HFF-Myc (cell line): ENCODE measurements around the gene RRP1.

ENCODE experiments used
- DNase-seq: peaks from one replicate; pipeline ENCODE4 v3.0.0-alpha.2; 2011; ENCODE audit warnings: low read depth; ENCODE audit errors: extremely low read depth
- H3K4me3 ChIP-seq: replicated peaks from 2 replicates; pipeline ENCODE4 v1.5.1; 2011; ENCODE audit warnings: low read depth, mild to moderate bottlenecking, control low read depth, low read length
- TF ChIP-seq, protein P1 (sequence below): IDR thresholded peaks from 2 replicates; pipeline ENCODE4 v1.5.1; 2012; ENCODE audit warnings: mild to moderate bottlenecking, low read depth, low read length, control low read depth; ENCODE audit errors: missing control alignments

The RRP1 gene

GRCh38 chr21:43850728-43851295 is 61.4 kb downstream of the RRP1 start:
- no peak overlapping the region for H3K4me3 ChIP-seq
- TF ChIP-seq, protein P1, sequence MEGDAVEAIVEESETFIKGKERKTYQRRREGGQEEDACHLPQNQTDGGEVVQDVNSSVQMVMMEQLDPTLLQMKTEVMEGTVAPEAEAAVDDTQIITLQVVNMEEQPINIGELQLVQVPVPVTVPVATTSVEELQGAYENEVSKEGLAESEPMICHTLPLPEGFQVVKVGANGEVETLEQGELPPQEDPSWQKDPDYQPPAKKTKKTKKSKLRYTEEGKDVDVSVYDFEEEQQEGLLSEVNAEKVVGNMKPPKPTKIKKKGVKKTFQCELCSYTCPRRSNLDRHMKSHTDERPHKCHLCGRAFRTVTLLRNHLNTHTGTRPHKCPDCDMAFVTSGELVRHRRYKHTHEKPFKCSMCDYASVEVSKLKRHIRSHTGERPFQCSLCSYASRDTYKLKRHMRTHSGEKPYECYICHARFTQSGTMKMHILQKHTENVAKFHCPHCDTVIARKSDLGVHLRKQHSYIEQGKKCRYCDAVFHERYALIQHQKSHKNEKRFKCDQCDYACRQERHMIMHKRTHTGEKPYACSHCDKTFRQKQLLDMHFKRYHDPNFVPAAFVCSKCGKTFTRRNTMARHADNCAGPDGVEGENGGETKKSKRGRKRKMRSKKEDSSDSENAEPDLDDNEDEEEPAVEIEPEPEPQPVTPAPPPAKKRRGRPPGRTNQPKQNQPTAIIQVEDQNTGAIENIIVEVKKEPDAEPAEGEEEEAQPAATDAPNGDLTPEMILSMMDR = no peak
- DNase-seq = no peak

GRCh38 chr21:43851593-43851992 is 62.2 kb downstream of the RRP1 start:
- H3K4me3 ChIP-seq = no peak overlapping the region
- DNase-seq = no peak
- TF ChIP-seq, protein P1 = no peak

GRCh38 chr21:43853851-43854772 is 64.7 kb downstream of the RRP1 start:
- H3K4me3 ChIP-seq = no peak overlapping the region
- TF ChIP-seq, protein P1 = no peak
- no peak for DNase-seq
